ENCODE results near the gene SPECC1L. TPM values are rescaled to one million over a fixed set of nuclear protein-coding genes. Genes with fewer than 3 reads are reported as not detected.

SPECC1L gene
- total and polyA plus RNA-seq, 2 of the 8 experiments (the other 6 are each of a cell fraction or from before 2014, with no cell fraction given): 15.7 to 61.6 TPM

- Histone ChIP-seq H3K27ac (ENCODE audit: low read depth, low read length) (no peak overlapping the region), H3K23me2 (ENCODE audit: low read depth, low read length) (no peaks in the 10 kb centered on the region), H3K18ac (ENCODE audit: extremely low read depth, low read length) (no peak overlapping the region), H4K20me1 (replicated peaks in 1 of 2; ENCODE audit: control insufficient read depth in 1 of 2, insufficient read depth in 2 of 2, low read length in 2 of 2) (no peaks in the 10 kb centered on the region), H3K9me3 (ENCODE audit: insufficient read depth in 2 of 2, low read depth in 1 of 2, low read length in 1 of 2) (no peaks in the 10 kb centered on the region), H3K27me3 (replicated peaks in 1 of 4; ENCODE audit: control insufficient read depth in 3 of 4, extremely low read depth in 1 of 4, insufficient read depth in 3 of 4, low read length in 3 of 4) (no peaks in the 10 kb centered on the region; a peak in 2 of 7 replicates), H3K56ac (replicated peaks; ENCODE audit: insufficient read length, low read depth, low read length) (no peak overlapping the region), H4K5ac (ENCODE audit: insufficient read length, low read depth, low read length) (no peak overlapping the region), H3K4me2 (ENCODE audit: insufficient read depth in 1 of 2, low read depth in 2 of 2, low read length in 2 of 2) (no peak overlapping the region), H2AFZ (ENCODE audit: low read length) (no peak overlapping the region), H2BK20ac (ENCODE audit: low read length) (no peak overlapping the region), H3K4me1 (replicated peaks in 1 of 4; ENCODE audit: control insufficient read depth in 3 of 4, insufficient read depth in 4 of 4, low read length in 3 of 4) (peaks cover 0 to 5% (median 4%) of the 10 kb centered on the region in 4 experiments; a peak in 3 of 7 replicates), H3K79me2 (ENCODE audit: control insufficient read depth in 1 of 2, insufficient read depth in 2 of 2, low read length in 2 of 2) (no peaks in the 10 kb centered on the region), H3K4me3 (ENCODE audit: extremely low read depth in 1 of 4, insufficient read depth in 2 of 4, low read depth in 3 of 4, low read length in 4 of 4) (no peak overlapping the region), H3K23ac (ENCODE audit: insufficient read length) (no peak overlapping the region), H3K9ac (replicated peaks in 1 of 4; ENCODE audit: extremely low read depth in 1 of 4, low read depth in 3 of 4, low read length in 3 of 4) (no peak overlapping the region), H3K4ac (replicated peaks; ENCODE audit: insufficient read length, low read depth, low read length) (no peak overlapping the region), H2BK15ac (ENCODE audit: low read length) (no peak overlapping the region), H4K91ac (replicated peaks; ENCODE audit: insufficient read length, low read length) (no peak overlapping the region), H3K79me1 (ENCODE audit: low read depth, low read length) (no peaks in the 10 kb centered on the region), H2BK5ac (ENCODE audit: low read depth, low read length) (no peak overlapping the region), H4K8ac (ENCODE audit: extremely low read depth, insufficient read depth, low read length) (no peak overlapping the region), H3K14ac (ENCODE audit: insufficient read length) (no peak overlapping the region), H2BK120ac (replicated peaks; ENCODE audit: low read depth, low read length) (no peak overlapping the region), H3K36me3 (ENCODE audit: control insufficient read depth in 2 of 4, insufficient read depth in 4 of 4, low read length in 3 of 4) (no peaks in the 10 kb centered on the region), H2BK12ac (ENCODE audit: low read depth, low read length) (no peak overlapping the region), H2AK5ac (ENCODE audit: low read depth, low read length) (no peak overlapping the region)
- DNase-seq (ENCODE audit: low read depth in 1 of 2, low spot score in 2 of 2) (no peak), FAIRE-seq (no peak)
- 93% methylated on average over 12 of the region's 13 CpGs; no CpG with 5 or more reads in 1 of the 2 experiments for WGBS, 2 experiments (ENCODE audit: extremely low coverage in 1 of 2, insufficient coverage in 1 of 2, insufficient read length in 1 of 2, insufficient replicate concordance in 2 of 2, low coverage in 1 of 2, low lambda C conversion rate in 2 of 2, missing lambda C conversion rate in 1 of 2)
- TF ChIP-seq POLR2AphosphoS5 (IDR thresholded peaks at IDR 0.05; ENCODE audit: low read depth, low read length): no peak
- TF ChIP-seq GTF2F1 (IDR thresholded peaks at IDR 0.05; ENCODE audit: borderline replicate concordance, low read depth, low read length): no peak
- TF ChIP-seq EGR1 (IDR thresholded peaks at IDR 0.05; ENCODE audit: borderline replicate concordance, low read depth, low read length): no peak
- TF ChIP-seq RXRA (IDR thresholded peaks at IDR 0.05; ENCODE audit: insufficient read depth, low read depth, low read length): no peak
- CTCF ChIA-PET (ENCODE audit: partially characterized antibody): interaction anchor here (1.2 to 6.9 kb wide), 6 partner anchors 11 to 43 kb away, joined by 3 to 96 read pairs (median 44); partner anchors contain the start of gene GGT5
- POLR2A ChIA-PET (ENCODE audit: partially characterized antibody): no interaction called here
These were observed 37.4 kb upstream of the SPECC1L start for GRCh38 chr22:24233235-24233634.
